HG02852 (cell line): ENCODE data around the gene HEXD.

Experiments used
- ATAC-seq: cut with Tn5 transposase; IDR thresholded peaks from one replicate; pipeline ENCODE4 v1.9.1; 2021; ENCODE audit warnings: mild to moderate bottlenecking, moderate library complexity; ENCODE audit not compliant: unreplicated experiment

Gene HEXD

GRCh38 chr17:82414548-82415281 lies 3.4 kb upstream of the HEXD start:
- no peak for ATAC-seq

- no peak for ATAC-seq
Measured at GRCh38 chr17:82415336-82415735, 2.8 kb upstream of the HEXD start.

GRCh38 chr17:82415786-82416185 lies 2.4 kb upstream of the HEXD start:
- no peak for ATAC-seq

DNA sequence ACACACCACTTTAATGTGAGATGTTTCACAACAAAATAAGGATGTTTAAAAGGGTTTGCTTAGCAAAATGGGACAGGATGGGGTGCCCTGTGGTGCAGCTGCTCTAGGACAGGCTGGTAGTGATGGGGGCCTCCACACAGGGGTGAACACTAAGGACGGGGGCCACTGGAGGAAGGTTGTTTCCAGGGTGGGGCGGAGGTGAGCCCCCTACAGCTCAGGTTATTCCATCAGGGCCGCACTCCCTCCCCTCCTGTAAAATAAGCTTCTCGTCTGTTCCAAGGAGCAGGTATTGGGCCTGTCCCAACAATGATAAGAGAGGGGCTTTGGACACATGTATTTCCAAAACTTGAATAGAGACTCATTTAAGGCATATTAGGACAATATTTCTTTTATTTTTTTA lies 1.9 kb upstream of the HEXD start:
- ATAC-seq: no peak

GRCh38 chr17:82416771-82417170 lies 1.4 kb upstream of the HEXD start:
- no peak for ATAC-seq

GRCh38 chr17:82419540-82419939 lies 1.4 kb downstream of the HEXD start:
- no peak for ATAC-seq

- no peak for ATAC-seq
Measured at GRCh38 chr17:82424001-82424862, 6.1 kb downstream of the HEXD start.

DNA sequence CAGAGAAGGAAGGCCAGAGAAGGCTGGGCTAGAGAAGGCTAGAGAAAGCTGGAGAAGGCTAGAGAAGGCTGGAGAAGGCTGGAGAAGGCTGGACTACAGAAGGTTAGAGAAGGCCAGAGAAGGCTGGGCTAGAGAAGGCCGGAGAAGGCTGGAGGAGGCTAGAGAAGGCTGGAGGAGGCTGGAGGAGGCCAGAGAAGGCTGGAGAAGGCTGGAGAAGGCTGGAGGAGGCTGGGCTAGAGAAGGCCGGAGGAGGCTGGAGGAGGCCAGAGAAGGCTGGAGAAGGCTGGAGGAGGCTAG lies 6.7 kb downstream of the HEXD start:
- no peak for ATAC-seq

GRCh38 chr17:82428546-82428945 lies 10.4 kb downstream of the HEXD start:
- no peak for ATAC-seq

- no peak for ATAC-seq
Measured at GRCh38 chr17:82429824-82430223, 11.7 kb downstream of the HEXD start.

DNA sequence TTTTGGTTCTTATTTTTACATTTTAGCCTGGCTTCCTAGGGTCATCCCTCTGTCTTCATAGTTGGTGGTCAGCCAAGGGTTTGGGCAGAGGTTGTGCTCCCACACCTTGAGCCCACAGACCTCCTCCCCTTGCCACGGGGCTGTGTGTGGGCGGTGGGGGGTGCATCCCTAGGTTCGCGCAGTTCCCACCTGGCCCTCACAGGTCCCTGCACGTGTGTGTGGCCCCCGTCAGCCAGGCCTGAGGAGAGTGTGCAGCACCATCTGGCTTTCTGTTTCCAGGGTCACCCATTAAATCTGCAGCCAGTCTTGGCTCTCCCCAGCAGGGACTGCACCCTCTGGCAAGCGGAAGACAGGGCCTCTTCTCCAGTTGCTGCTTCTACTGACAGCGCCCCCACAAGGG lies 13.9 kb downstream of the HEXD start:
- ATAC-seq: no peak

DNA sequence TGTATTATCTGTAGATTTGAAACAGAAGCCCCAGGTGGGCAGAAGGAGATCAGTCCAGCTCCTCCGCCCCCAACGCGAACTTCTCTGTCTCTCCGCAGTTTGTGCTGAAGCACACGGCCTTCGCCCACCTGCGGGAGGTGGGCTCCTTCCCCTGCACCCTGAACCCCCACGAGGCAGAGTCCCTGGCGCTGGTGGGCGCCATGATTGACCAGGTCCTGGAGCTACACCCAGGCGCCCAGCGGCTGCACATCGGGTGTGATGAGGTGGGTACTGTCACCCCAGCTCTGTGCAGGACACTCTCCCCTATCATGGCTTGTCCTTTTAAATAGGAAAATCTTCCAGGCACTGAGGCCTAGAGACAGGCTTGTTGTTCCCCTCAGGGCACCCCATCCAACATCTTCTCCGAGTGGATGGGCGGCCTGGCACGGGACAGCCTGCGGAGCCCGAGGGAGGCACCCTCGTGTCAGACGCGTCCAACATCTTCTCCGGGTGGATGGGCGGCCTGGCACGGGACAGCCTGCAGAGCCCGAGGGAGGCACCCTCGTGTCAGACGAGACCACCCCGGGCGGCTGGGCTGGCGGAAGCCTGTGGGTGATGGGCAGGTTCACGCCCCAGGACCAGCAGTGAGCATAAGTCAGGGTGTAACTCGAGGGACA lies 15.5 kb downstream of the HEXD start:
- ATAC-seq: no peak

GRCh38 chr17:82434216-82434565 lies 16.0 kb downstream of the HEXD start:
- ATAC-seq: no peak

DNA sequence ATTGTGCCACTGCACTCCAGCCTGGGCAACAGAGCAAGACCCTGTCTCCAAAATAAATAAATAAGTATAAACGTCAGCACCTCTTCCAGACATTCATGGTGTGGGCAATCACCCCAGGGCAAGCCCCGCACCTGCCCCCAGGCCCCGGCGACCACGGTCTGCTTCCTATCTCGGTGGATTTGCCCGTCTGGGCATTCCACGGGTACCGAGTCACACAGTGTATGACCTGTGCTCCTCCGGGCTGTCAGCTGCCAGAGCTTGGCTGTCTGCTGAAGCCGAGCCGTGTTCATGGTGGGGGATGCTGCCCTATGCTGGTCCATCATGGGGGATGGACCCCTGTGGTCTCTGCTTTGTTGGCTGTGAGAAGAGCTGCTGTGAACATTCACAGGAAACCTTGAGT lies 17.0 kb downstream of the HEXD start:
- no peak for ATAC-seq

DNA sequence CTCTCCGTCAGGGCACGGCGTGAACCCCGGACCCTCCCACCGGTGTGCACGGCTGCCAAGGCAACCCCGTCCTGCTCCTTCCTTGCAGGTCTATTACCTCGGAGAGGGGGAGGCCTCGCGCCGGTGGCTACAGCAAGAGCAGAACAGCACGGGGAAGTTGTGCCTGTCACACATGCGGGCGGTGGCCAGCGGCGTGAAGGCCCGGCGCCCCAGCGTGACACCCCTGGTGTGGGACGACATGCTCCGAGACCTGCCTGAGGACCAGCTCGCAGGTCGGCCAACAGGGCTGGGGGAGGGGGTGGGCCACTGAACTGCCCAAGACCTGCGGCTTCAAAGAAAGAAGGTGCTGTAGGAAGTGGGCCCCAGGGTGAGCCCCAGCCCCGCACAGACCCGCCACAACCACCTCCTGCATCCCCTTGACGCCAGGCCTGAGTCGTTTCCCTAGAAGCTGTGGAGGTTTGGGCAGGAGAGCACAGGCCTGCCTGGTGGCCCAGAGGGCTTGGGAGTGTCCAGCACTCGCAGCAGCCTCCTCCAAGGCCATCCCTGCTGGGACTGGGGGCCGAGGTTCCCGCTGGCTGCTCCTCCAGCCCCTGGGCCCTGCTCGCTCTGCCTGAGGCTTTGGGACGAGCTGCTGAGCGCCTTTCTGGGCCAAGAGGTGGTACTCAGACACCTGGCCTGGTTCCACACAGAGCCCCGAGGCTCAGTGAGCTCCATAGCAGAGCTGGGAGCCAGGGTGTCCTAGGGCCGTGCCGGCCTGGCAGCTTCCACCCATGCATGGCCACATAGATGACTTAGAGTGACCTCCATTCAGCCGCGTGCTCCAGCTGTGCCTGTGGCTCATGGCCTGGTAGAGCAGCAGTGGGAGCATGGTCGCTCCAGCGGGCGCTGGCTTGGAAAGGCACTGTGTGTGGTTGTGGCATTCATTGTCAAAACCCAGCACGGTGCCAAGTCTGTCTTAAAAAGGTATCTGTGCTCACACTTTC lies 17.7 kb downstream of the HEXD start:
- ATAC-seq: no peak

GRCh38 chr17:82436601-82437324 lies 18.6 kb downstream of the HEXD start:
- ATAC-seq: no peak

- no peak for ATAC-seq
Measured at GRCh38 chr17:82437325-82437668, 19.1 kb downstream of the HEXD start.

DNA sequence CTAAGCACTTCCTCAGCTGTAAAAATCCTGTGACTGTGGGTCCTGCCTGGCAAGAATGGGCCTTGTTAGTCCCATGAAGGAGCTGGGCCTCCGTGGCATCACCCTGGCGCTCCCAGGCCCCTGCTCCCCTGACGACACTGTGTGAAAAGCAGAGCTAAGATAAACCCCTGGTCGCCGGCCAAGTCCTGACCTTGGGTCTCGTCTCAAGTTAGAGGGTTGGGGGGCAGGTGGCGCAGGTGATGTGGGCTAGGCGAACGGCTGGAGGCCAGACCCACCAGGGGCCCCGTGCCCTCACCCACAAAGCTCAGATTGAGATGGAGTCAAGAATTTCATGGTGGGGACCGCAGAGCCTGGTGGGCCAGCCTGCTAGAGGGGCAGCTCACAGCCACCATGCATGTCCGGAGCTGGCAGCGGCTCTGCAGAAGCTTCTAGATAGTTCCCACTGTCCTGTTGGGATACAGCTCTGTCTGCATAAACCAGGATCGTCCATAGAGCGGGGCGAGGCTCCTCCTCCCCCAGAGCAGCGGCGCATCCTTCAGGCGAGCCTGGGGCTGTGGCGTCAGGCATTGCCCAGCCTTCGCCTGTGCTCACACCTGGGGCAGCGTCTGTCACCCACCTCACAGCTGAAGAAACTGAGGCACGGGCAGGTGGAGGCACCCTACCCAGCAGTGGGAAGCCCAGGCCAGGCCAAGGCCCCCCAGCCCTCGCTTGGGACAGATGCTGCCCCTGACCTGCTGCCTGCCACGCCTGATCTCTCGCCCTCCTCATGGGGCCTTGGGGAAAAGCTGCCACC lies 20.4 kb downstream of the HEXD start:
- ATAC-seq: no peak

- ATAC-seq: no peak
Measured at GRCh38 chr17:82439194-82439828, 21.2 kb downstream of the HEXD start.
